Stimulated activated CD4-positive, alpha-beta T cell treated with anti-CD3 and anti-CD28 coated beads, Interleukin-2, amount 100 ng/mL, for 48 hours (primary cell): ENCODE measurements around the gene SLC9A8.

Experiments
- DNase-seq, 2 donors: peaks; one replicate each; pipeline ENCODE4 v3.0.0-alpha.2; 2020

The SLC9A8 gene

DNA sequence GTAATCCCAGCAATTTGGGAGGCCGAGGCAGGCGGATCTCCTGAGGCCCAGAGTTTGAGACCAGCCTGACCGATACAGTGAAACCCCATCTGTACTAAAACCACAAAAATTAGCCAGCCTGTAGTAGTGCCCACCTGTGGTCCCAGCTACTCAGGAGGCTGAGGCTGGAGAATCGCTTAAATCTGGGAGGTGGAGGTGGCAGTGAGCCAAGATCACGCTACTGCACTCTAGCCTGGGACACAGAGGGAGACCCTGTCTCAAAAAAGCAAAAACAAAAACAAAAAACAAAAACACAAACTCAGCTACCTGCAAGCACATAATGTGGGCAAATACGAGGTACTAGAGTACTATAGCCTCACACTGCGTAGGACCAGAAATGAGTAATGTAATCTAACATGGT is 106.4 kb downstream of the SLC9A8 start:
- no peak for DNase-seq

GRCh38 chr20:49919461-49919860 is 106.8 kb downstream of the SLC9A8 start:
- no peak for DNase-seq

- no peak for DNase-seq
Measured at GRCh38 chr20:49924247-49924646, 111.6 kb downstream of the SLC9A8 start.

- no peak for DNase-seq
Measured at GRCh38 chr20:49925901-49926454, 113.3 kb downstream of the SLC9A8 start.

- DNase-seq, result peak; percentile 78 to 80
Measured at GRCh38 chr20:49928411-49929141, 115.9 kb downstream of the SLC9A8 start.

DNA sequence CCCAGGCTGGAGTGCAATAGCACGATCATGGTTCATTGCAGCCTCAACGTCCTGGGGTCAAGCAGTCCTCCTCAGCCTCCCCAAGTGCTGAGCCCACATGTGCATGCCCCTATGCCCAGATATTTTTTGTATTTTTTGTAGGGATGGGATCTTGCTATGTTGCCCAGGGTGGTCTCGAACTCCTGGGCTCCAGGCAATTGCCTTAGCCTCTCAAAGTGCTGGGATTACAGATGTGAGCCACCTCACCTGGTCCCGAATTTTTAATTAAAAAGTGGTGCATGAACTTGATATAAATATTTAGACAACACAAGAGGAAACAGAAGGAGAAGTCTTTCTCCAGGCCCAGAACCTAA is 116.5 kb downstream of the SLC9A8 start:
- DNase-seq, result no peak

DNA sequence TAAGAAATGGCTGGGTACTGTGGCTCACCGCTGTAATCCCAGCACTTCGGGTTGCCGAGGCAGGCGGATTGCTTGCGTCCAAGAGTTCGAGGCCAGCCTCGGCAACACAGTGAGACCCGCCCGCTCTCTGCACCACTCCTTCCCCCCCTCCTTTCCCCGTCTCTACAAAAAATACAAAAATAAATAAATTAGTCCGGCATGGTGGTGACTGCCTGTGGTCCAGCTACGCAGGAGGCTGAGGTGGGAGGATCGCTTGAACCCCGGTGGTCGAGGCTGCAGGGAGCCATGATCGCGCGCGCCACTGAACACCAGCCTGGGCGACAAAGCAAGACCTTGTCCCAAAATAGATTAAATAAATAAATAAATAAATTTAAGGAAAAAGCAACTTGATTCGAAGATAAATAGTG is 123.1 kb downstream of the SLC9A8 start:
- no peak for DNase-seq

DNA sequence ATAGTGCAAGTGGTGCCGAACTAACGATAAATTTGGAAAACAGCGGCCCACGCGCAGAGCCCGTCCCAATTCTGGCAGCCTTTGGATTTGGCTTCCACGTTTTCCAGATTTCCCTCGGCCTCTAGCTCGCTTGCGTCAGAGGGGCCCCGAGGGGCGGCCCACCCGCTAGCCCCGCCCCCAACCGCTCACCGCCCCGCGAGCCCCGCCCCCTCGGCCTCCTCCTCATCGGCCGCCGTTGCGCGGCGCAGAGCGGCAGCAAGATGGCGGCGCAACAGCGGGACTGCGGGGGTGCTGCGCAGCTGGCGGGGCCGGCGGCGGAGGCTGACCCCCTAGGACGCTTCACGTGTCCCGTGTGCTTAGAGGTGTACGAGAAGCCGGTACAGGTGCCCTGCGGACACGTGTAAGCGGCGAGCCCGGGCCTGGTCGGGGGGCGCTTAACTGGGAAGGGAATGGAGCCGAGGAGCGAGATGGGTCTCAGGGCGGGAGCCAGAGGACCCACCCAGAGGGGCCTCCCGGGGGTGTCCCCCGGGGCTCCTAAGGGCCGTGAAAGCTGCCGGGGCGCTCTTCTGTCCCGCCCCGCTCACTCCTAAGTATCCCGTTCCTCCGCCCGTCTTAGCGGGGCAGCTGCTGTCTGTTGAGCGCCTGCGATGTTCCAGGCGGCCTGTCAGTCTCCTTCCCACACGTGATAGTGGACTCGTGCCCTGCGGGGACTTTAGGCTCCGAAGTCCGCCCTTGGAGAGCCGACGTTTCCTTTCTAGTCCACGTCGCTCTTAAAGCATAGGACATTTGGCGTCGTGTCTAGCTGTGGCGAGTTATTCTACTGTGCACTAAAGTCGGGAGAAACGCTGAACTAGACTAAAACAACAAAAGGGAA is 123.8 kb downstream of the SLC9A8 start, which contains the start of gene RNF114:
RNF114 (plus strand) TSS at position 245 of the 874 bp plus-strand sequence; CDS start at position 261, 16 bp downstream.
- peak; percentile 90 to 93 for DNase-seq

- no peak for DNase-seq
Measured at GRCh38 chr20:49937027-49937929, 124.7 kb downstream of the SLC9A8 start.

DNA sequence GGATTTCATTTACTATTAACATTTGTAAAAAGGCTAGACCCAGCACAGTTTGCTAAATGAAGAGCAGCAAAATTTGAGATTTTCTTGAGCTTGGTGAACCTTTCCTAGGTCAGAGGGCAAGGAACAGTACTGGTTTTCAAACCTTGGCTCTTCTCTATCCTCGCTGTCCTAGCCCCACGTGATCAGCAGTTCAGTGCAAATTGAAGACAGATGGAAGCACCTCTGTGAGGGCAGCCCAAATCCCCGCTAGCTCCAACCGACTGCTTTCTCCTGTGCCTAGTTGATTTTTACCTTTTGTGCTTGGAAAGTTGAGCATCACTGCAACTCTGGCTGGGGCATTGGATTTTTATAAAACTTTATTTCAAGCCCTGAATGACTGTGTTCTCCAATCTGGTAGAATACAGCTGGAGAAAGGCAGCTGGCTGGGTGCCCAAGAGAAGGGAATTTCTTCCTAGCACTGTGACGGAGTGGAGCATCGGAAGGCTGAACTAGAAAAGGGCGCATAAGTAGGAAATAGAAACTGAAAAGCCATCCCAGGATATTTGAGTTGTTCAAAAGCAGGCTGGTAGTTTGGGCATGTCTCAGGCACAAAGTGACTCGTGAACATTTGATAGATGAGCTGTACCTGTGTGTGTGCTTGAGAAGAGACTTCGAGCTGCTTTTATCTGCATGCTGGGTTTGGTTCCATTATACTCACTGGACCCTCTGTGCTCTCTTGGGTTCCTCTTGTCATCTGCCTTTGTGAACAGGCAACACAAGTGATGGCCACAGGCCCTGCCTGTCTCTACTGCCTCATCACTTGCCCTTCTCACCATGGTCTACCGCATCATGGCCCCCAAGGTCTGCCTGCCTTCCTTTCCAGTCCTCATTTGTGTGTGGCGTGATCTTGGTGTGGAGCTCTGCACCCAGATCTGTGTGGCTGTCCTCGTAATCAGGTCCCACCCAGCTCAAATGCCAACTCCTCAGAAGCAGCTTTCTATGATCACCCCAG is 125.8 kb downstream of the SLC9A8 start:
- no peak for DNase-seq

DNA sequence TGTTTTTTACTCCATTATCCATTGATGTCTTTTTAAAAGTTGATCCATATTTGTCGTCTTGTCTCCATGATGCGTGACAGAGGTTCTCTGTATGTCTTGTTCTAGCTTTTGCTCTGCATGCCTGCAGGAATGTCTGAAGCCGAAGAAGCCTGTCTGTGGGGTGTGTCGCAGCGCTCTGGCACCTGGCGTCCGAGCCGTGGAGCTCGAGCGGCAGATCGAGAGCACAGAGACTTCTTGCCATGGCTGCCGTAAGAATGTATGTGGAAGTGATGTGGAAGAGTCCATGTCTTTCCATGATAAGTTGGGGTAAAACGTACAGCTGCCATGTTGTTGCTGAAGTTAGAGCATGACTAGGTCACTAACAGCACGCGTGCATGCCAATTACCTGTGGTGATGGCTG is 128.8 kb downstream of the SLC9A8 start:
- no peak for DNase-seq
